Amygdala (tissue), 56 donors: Measurements from ENCODE around the gene TMEM198.

ENCODE experiments used
- DNase-seq, 56 donors: peaks; one replicate each; lab custom pipeline; 2025; lab: John Stamatoyannopoulos, UW

Gene TMEM198

GRCh38 chr2:219540784-219541504 lies 2.9 kb upstream of the TMEM198 start:
- no peak for DNase-seq

- peak in 49 of 56 donors; percentile 15 to 87 (median 70) for DNase-seq
These were observed 2.1 kb upstream of the TMEM198 start for GRCh38 chr2:219541611-219542180.

- peak in 5 of 56 donors; percentile 38 to 77 (median 58) for DNase-seq
These were observed 765 bp upstream of the TMEM198 start for GRCh38 chr2:219542931-219543595.

DNA sequence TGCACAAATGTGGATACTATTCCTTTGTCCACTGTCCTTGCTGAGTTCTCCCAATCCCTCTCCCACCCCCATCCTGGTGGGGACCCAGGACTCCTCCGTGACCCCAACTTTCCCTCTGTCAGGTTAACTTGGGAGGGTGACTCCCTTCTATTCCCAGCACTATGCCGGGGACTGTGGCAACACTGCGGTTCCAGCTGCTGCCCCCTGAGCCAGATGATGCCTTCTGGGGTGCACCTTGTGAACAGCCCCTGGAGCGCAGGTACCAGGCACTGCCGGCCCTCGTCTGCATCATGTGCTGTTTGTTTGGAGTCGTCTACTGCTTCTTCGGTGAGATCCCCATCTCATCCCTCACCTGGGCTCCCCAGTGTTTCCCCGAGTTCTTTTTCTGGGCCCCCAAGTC lies 739 bp downstream of the TMEM198 start:
- DNase-seq, result peak in 1 of 56 donors; percentile 17

DNA sequence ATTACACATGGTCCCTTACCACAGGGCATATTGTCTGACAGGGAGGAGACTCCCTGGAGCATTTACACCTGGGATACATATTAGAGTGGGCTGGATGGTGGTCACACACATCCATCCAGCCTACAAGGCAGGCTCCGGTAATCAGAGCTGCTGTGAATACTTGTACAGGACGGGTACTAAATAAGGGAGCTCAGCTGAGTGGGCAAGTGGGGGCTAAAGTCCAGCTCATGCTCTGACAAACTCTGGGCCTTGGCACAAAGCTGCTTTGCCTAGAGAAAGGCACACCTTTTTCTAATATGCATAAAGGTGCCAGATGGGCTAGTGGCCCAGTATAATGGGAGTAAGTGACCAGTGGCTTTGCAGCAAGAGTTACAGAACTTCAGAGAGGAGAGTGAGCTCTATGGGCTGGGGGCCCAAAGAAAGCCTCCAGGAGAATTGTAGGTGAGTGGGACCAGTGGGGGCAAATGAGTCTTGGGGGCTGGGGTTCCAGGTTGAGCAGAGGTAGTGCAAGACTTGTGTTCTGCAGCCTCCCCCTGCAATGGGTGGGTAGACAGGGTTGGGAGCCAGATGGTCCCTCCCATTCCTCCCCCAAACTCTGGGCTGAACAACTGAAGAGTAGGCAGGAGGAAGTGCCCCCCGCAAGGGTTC lies 1.6 kb downstream of the TMEM198 start:
- DNase-seq, result no peak

DNA sequence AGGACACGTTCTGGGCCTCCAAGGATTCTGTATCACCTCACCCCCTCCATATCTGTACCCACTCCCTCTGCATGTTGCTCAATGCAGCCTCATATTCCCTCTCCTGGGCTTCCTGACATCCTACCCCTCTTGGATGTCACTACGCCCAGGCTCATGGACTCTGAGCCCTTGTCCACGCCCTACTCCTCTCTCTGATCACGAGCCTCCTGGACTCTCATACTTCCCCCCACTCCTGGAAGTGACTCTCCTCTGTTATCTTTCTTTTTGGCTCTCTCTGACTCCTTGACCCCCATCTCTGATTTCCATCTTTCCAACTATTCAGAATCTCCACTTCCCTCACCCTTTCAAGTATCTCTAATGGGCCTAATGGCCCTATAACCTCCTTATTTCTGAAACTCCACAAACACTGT lies 2.1 kb downstream of the TMEM198 start:
- DNase-seq, result no peak

DNA sequence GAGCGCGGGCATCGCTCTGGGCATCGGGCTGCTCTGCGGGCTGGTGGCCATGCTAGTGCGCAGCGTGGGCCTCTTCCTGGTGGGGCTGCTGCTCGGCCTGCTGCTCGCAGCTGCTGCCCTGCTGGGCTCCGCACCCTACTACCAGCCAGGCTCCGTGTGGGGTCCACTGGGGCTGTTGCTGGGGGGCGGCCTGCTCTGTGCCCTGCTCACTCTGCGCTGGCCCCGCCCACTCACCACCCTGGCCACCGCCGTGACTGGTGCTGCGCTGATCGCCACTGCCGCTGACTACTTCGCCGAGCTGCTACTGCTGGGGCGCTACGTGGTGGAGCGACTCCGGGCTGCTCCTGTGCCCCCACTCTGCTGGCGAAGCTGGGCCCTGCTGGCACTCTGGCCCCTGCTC lies 3.8 kb downstream of the TMEM198 start:
- no peak for DNase-seq

GRCh38 chr2:219548990-219549389 lies 5.2 kb downstream of the TMEM198 start:
- no peak for DNase-seq

- DNase-seq, result no peak
These were observed 5.8 kb downstream of the TMEM198 start for GRCh38 chr2:219549619-219550018.

DNA sequence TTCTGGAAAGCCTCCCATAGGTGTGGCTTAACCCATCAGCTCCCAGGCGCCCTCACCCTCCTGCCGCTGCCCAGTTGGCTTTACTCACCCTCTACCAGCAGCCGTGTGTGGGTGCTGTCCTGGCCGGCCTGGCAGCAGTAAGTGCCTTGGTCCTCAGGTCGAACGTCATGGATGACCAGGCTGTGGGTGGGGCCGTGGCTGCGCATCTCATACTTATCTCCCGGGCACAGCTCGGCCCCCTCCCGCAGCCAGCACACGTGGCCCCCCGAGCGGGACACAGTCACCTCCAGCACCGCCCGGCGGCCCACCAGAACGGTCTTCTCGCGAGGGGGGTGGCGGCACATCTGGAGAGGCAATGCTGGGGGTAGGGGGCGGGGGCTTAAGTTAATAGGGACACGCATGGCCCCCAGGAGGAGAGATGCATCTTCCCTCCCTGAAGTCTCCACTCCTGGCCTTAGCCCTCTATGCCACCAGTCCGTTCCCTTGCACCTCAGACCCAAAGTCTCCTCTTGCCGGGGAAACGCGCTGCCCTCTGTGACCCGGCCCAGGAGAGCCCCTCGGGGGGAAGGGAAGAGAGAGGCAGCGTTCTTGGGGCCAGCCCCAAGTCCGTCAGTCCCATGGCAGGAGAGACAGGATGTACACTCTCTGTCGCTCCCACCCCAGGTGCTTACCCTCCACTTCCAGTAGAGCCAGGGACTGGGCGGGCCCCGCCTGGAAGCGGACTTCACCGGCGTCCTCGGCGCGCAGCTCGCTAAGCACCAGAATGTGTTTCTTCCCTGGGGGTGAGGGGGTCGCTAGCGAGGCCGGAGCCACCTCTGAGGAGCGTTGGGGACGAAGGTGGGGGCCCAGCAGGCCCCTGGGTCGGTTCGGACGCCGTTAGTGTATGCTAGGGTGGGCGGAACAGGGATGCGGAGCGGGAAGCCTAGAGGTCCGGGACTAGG lies 7.9 kb downstream of the TMEM198 start:
- DNase-seq, result peak in 9 of 56 donors; percentile 4 to 59 (median 35)

DNA sequence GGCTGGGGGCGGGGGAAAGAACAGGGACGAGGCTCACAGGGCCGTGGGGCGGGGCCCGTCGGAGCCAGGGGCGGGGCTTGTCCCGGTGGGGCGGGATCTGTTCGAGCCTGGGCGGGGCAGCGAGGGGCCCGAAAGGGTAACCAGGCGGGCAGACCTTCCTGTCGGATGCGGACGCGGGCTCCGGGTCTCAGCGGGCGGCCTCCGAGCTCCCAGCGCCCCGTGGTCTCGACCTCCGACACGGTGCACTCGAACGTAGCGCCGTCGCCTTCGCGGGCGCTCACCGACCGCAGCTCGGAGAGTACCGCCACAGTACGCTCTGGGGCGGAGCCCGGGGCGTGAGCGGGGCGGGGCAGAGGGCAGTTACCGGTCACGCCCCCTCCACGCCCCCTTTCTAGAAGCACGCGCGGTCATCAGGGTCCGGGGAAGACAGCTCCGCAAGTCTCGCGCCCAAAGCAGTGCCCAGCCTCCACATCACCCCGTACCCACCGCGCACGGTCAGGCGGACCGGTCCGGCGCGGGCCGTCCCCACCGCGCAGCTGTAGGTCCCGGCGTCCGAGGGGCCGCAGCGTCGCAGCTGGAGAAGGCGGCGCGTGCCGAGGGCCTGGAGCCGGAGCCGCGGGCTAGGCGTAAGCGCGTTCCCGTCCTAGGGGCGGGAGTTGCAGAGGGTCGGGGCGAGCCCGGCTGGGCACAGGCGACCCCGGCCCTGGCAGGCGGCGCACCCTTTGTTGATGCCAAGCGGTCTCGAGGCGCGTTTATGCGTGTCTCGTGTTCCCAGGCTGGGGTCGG lies 8.7 kb downstream of the TMEM198 start:
- DNase-seq, result peak in 55 of 56 donors; percentile 15 to 94 (median 76)

DNA sequence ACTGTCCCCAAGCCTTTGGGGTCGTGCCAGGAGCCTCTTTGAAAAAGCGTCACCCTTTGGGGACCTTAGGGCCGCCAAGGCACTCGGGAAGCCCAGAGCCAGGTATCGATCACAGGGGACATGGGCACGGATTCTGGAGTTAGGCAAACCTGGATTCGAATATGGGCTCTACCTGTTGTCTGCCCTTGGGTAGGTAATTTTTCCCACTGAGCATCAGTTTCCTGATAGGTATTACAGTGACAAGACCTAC lies 9.3 kb downstream of the TMEM198 start:
- DNase-seq, result peak in 1 of 56 donors; percentile 25

GRCh38 chr2:219553463-219553963 lies 9.7 kb downstream of the TMEM198 start:
- DNase-seq, result no peak

DNA sequence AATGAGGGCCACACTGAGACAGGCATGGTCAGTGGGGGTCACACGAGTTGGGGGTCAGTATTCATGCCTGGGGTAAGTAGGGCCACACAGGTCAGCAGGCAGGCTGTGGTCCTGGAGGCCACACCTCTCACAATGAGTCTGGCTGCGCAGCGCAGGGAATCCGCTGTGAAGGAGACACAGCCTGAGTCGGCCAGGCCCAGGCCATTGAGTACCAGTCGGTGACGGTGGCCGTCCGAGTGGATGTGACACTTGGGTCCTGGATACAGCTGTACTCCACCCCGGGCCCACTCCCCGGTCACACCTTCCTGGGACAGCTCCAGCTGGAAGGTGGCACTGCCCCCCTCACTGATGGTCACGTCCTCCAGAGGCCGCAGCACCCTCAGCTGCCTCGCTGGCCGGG lies 10.5 kb downstream of the TMEM198 start:
- DNase-seq, result no peak

- no peak for DNase-seq
These were observed 12.1 kb downstream of the TMEM198 start for GRCh38 chr2:219555956-219556355.

- DNase-seq, result no peak
These were observed 12.6 kb downstream of the TMEM198 start for GRCh38 chr2:219556413-219556812.

- no peak for DNase-seq
These were observed 13.5 kb downstream of the TMEM198 start for GRCh38 chr2:219557320-219557719.

DNA sequence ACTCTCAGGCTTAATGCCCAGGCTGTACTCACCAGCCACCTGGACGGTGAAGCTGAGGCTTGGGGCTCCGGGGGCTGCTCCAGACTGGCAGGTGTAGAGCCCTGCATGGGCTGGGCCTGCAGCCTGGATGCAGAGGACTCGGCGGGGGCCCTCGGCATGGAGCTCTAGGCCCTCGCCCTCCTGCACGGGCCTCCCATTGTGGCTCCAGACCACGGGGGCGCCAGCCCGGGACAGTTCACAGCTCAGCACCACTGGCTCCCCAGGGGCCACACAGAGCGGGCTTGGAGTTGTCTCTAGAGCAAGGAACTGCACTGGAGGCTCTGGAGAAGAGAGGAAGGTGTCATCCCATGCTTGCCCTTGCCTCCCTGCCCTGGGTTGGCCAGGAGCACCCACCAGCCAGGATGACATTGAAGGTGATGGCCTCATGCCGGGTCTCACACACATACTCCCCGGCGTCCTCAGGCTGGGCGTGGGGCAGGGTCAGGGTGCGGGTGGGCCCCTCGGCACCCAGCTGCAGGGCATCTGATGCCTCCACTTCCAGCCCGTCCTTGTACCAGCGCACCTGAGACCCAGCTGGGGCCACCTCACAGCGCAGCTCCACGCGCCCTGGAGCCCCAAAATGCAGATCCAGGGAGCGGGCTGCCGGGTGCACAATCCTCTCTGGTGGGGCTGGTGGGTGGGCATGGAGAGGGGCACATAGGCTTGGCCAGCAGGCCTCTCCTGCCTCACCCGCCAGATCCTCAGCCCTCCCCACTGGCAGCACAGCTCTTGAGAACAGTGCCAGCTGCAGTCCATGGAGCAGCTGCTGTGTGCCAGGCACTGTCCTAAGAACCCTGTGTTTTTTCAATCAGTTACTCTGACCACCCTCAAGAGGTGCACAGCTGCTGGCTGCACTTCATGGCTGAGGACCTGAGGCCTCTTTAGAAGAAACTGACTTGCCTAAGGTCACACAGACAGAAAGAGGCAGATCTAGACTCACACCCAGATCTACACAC lies 14.3 kb downstream of the TMEM198 start:
- no peak for DNase-seq
